WI38 (cell line): Measurements from ENCODE around the gene PFKFB4.

Experiments
- H3K4me3 ChIP-seq: 2 replicates; pipeline ENCODE4 v1.5.1; 2011; ENCODE audit warnings: low read depth, mild to moderate bottlenecking, control low read depth, low read length
- TF ChIP-seq, protein P1 (sequence below): IDR thresholded peaks from 2 replicates; pipeline ENCODE4 v1.5.1; 2012; ENCODE audit warnings: low read depth, mild to moderate bottlenecking, control low read depth, low read length

Gene PFKFB4

DNA sequence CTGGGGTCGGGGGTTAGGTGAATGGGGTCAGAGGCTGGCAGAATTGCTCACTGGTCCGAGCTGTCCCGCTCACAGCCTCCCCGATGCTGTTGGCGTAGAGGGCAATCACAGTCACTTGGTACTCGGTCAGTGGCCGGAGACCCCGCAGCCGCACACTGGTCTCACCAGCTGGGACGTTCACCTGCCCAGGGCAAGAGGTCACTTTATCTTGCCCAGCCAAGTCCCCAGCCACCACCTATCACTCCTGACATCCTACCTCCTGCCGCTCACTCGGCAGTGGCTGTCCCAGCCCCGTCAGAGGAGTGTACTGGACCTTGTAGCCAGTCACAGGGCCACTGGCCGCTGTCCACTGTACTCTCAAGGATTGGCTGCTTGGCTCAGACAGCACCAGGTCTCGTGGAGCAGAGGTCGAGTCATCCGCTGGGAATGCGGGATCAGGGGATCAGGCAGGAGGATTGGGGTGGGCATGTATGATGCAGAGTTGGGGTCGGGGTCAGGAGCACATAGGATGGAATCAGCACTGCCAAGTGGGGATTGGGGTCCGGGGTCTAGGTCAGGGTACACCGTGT, 36.0 kb upstream of the PFKFB4 start:
- H3K4me3 ChIP-seq = no peak overlapping the region
- TF ChIP-seq, protein P1, sequence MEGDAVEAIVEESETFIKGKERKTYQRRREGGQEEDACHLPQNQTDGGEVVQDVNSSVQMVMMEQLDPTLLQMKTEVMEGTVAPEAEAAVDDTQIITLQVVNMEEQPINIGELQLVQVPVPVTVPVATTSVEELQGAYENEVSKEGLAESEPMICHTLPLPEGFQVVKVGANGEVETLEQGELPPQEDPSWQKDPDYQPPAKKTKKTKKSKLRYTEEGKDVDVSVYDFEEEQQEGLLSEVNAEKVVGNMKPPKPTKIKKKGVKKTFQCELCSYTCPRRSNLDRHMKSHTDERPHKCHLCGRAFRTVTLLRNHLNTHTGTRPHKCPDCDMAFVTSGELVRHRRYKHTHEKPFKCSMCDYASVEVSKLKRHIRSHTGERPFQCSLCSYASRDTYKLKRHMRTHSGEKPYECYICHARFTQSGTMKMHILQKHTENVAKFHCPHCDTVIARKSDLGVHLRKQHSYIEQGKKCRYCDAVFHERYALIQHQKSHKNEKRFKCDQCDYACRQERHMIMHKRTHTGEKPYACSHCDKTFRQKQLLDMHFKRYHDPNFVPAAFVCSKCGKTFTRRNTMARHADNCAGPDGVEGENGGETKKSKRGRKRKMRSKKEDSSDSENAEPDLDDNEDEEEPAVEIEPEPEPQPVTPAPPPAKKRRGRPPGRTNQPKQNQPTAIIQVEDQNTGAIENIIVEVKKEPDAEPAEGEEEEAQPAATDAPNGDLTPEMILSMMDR = no peak

DNA sequence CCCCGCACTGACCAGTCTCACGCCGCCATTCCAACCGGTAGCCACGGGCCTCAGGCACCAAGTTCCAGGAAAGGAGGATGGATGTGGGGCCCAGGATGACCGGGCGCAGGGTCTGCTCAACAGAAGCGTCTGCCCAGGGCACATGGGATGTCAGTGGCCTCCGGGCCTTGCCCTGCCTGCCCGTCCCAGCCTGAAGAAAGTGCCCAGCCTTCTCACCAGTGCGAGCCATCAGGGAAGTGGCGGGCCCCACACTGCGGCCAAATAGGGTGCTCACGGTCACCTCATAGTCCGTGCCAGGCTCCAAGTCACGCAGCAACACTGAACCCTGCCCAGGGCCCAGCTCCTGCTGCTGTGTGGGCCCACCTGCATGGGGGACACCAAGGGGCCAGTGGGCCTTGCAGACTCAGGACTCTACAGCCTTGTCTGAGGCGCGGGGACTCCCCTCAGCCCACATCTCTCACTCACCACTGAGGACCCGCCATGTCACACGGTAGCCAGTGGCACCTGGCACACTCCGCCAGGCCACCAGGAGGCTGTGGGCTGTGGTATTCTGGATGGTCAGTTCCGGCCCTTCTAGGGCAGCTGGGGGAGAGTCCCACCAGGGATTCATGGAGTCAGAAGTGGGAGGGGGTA, 35.4 kb upstream of the PFKFB4 start:
- TF ChIP-seq, protein P1 = no peak
- no peak overlapping the region for H3K4me3 ChIP-seq

DNA sequence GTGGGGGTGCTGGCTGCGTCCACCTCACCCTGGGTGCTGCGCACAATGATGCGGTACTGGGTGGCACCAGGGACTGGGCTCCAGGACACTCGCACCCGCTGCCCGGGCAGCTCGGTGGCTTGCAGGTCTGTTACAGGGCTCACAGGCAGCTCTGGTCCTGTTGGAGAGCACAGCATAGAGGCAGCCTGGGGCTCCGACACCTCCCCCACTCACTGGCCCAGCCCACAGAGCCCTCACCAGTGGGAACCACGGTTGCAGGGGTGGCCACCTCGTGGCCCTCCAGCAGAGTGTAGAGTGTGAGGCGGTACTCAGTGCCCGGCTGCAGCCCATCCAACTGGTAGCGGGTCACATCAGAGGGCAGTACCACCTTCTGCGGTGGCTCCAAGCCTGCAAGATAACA, 34.8 kb upstream of the PFKFB4 start:
- TF ChIP-seq, protein P1 = no peak
- H3K4me3 ChIP-seq = no peak overlapping the region

DNA sequence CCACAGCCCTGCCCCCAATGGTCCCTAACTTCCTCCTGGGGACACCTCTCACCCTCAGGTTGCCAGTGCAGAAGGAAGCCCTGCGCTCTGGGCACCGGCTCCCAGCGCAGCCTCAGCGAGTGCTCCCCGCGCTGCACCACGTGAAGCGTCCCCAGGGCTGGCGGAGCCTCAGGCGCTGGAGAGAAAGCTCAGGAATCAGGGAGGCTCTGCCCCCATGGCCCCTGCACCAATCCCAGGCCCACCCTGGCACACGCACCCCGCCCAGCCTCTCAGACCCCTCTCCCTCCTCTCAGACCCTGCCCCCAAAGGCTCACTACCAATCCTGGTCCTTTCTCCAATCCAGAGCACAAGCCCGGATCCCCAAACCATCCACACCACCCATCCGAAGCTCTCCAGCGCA, 31.6 kb upstream of the PFKFB4 start:
- TF ChIP-seq, protein P1 = no peak
- H3K4me3 ChIP-seq = no peak overlapping the region

DNA sequence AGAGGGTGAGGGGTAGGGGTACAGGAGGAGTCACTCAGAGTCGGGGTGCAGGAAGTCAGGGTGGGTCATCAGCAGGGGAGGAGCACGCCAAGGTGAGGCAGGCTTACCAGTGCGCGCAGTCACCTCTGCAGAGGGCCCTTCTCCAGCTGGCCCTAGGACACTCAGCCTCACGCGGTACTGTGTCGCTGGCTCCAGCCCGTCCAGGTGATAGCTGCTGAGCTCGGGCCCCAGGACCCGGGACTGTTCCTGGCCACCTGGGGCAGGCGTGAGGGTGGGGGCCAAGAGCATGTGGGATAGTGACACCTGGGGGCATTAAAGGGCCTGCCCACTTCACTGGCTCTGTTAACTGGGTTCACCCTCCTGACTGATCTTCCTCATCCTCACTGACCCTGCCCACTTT, 31.1 kb upstream of the PFKFB4 start:
- TF ChIP-seq, protein P1 = no peak

DNA sequence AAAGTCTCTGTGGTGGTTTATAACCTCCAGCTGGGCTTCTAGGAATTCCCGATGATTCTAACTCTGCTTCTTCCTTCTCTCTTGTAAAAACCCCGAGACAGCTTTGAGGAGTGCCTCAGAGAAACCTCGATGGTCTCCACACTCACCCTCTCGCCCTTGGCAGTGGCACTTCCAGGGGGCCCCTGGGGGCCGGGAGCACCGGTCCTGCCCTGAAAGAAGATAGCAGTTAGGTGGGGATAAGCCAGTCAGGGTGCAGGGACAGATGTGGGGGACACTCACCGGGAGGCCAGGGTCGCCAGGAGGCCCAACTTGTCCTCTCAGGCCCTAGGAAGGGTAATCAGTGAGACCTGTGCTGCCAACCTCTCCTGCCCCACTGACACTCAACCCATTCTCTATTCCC, 28.8 kb upstream of the PFKFB4 start:
- no peak overlapping the region for H3K4me3 ChIP-seq
- TF ChIP-seq, protein P1 = no peak

More for the DNA sequence above, 31.1 kb upstream of the PFKFB4 start:
- H3K4me3 ChIP-seq = no peak overlapping the region

DNA sequence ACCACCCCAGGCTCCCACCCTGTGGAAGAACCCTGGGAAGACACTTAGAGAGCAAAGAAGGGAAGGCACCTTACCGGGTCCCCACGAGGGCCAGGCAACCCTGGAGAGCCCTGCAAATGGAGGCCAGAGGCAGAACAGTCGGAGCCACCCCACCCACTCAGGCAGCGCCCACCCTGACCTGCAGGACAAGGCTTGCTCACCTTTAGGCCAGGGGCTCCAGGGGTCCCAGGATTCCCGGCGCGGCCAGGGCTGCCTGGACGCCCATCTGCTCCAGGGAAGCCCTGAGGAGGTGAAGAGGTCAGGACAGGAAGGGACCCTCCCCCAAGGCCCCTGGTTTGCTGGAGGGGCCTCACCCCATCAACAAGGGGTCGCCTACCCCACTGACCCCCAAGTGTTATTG, 28.2 kb upstream of the PFKFB4 start:
- TF ChIP-seq, protein P1 = no peak
- no peak overlapping the region for H3K4me3 ChIP-seq
